SK-N-MC (cell line): Measurements from ENCODE around the gene FBXW10B.
"Not testable (repeated sequence)": the region's sequence is repeated elsewhere in the genome, so short reads cannot be mapped to it uniquely, and the experiment has no call there.

Experiments used
- EZH2 ChIP-seq: fragments of 200-600 bp; sonication (generic); IDR thresholded peaks from one replicate; pipeline ENCODE4 v1.6.1; 2017; ENCODE audit warnings: antibody characterized with exemption
- POLR2AphosphoS5 ChIP-seq: IDR thresholded peaks from 2 replicates; pipeline ENCODE4 v1.6.1; 2012; ENCODE audit warnings: mild to moderate bottlenecking, low read depth, low read length, borderline replicate concordance

DNA sequence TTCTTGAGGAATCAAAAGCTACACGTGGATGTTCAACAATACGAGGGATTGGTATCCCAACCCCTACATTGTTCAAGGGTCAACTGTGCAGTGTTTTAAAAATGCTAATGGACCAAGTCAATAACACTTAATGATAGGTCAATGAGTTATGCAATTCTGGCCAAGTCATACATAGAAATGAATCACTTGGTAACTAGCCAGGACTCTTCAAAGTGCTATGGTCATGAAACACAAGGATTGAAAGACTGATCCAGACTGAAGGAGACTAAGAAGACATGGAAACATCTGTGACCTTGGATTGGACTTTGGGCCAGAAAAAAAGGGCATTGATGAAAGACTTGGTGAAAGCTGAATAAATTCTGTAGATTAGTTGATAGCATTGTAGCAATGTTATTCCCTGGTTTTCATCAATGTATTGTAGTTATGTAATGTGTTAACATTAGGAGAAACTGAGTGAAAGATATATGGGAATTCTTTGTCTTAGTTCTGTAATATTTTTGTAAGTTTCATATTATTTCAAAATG lies 11.5 kb upstream of the FBXW10B start:
- TF ChIP-seq POLR2AphosphoS5, EZH2: not testable (repeated sequence)
